HL-60/S4 treated with phorbol 12-myristate 13-acetate at 8.2 ng/mL for 4 days and 3 days (cell line): ENCODE results near the gene SLC6A5.

Source experiments
- in situ Hi-C: fragments of 300-500 bp; cut with MboI; formaldehyde crosslinking; loops from 2 replicates; pipeline ENCODE4 v1.15.0; 2022; ENCODE audit warnings: low sequenced_read_pairs

Gene SLC6A5

DNA sequence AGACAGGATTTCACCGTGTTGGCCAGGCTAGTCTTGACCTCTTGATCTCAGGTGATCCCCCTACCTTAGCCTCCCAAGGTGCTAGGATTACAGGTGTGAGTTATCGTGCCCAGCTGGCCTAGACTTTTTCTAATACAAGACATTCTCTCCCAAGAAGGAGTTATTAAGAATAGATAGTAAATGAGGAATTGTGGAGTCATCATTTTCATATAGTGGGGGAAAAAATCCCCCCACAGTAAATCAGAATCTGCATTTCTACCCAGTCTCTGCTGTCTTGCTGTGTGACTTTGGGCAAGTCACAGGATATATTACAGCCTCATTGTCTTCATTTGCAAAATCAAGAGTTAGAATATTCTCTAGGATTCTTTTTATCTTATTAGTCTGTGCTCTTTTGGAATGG is 21.6 kb downstream of the SLC6A5 start:
- in situ Hi-C loops = no loop called here

DNA sequence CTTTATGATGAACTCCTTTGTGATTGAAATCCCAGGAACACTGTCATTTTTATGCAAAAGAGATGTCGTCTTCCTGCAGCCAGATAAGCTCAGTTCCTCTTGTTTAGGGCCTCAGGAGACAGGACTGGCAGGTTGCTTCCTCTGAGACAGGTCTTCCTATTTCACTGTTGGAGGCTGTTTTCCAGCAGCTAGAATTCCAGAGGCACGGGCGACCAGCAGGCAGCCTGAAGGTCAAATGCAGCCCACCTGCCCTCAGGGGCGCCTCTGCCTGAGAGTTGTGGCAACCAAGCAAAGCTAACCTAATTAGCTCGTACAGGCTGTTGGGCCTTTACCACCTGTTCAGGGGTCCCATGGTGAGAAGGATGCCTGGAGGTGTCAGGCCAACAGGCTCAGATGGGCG is 22.3 kb downstream of the SLC6A5 start:
- in situ Hi-C loops = no loop called here

DNA sequence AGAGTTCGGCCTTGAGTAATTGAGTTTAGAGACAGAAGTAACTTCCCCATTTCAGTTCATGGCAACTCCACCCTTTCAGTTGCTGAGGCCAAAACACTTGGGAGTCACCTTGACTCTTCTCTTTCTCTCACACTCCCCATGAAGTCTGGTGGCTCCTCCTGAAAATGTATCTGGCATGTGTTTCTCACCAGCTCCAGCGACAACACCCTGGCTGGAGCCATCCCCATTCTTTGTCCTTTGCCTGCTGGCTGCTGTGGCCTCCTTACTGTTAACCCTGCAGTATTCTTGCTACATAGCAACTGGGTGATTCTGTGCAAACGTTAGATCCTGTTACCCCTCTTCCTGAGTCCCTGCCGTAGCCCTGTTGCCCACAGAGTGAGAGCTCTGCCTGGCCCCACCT is 23.8 kb downstream of the SLC6A5 start:
- in situ Hi-C loops = no loop called here

DNA sequence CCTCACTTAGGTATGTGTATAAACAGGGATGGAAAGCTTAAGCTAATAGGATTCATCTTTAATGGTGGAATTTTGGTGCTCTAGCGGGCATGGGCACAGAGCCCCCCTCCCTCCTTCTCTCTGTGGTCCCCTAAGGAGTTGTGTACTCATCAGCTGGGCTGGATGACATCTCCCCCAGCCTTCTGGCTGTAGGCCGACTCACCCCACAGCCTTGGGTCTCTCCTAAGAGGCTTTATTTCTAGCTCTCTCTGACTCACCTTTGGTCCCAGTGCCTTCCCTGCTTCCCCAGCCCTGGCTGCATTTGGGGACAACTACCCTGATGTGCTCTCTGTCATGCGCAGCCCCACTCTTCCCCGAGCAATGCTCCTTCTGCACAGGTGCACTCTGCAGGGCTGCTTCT is 26.9 kb downstream of the SLC6A5 start:
- in situ Hi-C loops = no loop called here

- in situ Hi-C loops = no loop called here
Observed at GRCh38 chr11:20627026-20627425, 27.6 kb downstream of the SLC6A5 start.

GRCh38 chr11:20627701-20628100 is 28.3 kb downstream of the SLC6A5 start:
- in situ Hi-C loops = no loop called here

GRCh38 chr11:20631519-20632168 is 32.2 kb downstream of the SLC6A5 start:
- in situ Hi-C loops = no loop called here

- in situ Hi-C loops = no loop called here
Observed at GRCh38 chr11:20632169-20632532, 32.7 kb downstream of the SLC6A5 start.

DNA sequence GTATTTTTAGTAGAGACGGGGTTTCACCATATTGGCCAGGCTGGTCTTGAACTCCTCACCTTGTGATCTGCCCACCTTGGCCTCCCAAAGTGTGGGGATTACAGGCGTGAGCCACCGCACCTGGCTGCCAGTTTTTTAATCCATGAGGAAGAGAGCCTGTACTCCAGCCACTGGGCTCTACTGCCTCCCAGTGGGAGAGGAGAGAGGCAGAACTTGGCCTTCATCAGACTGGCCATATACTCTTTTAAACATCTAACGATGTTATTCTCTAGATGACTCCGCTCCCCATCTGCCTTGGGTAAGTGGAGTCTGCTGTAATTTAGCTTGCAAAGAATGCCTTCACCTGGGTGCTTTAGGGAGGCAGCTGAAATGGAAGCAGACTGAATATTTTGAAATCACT is 34.6 kb downstream of the SLC6A5 start:
- in situ Hi-C loops = no loop called here

GRCh38 chr11:20634781-20635180 is 35.4 kb downstream of the SLC6A5 start:
- in situ Hi-C loops = no loop called here

GRCh38 chr11:20638074-20638473 is 38.7 kb downstream of the SLC6A5 start:
- in situ Hi-C loops = no loop called here

DNA sequence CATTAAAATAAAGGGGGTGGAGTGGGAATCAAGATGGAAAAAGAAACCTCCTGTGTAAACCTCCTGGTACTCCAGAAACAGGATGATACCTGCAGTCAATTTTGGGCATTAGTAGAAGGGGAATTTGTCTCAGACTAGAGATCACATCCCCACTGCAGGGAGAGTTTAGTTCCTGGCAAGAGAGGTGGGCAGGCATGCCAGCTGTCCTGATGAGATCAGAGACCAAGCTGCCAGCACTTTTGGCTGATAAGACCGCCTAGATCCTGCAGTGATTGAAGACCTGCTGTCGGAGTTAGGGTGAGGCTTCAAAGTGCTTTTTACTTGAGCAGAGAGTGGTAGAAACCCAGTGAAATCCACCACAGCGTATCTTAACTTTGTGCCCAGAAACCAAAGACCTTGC is 40.3 kb downstream of the SLC6A5 start:
- in situ Hi-C loops = no loop called here

GRCh38 chr11:20640401-20640800 is 41.0 kb downstream of the SLC6A5 start:
- in situ Hi-C loops = no loop called here

GRCh38 chr11:20644360-20644759 is 45.0 kb downstream of the SLC6A5 start:
- in situ Hi-C loops = no loop called here

DNA sequence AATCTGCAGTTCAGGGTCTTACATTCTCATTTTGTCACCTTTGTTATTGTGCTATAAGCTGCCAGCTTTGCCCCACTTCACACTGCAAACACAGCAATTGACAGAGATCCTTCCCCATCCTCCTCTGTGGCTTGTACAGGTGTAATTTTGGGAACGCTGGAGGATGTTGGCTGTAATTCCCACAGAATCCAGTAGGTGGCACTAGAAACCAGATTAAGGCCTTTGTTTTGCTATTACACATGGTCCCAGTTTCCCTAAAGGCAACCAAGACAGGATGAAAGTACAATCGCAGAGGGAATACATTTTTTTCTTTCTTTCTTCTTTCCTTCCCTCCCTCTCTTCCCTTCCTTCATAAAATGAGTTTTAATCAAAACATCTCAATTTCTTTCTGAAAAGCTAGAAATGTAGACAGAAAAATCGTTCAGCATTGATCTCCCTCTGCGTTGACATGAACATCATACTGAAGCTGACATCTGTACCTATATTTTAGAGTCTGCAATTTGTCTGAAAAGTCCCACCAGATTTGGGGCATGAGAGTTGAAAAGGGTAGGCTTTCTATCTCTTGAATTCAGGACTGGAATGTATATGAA is 48.7 kb downstream of the SLC6A5 start:
- in situ Hi-C loops = no loop called here

DNA sequence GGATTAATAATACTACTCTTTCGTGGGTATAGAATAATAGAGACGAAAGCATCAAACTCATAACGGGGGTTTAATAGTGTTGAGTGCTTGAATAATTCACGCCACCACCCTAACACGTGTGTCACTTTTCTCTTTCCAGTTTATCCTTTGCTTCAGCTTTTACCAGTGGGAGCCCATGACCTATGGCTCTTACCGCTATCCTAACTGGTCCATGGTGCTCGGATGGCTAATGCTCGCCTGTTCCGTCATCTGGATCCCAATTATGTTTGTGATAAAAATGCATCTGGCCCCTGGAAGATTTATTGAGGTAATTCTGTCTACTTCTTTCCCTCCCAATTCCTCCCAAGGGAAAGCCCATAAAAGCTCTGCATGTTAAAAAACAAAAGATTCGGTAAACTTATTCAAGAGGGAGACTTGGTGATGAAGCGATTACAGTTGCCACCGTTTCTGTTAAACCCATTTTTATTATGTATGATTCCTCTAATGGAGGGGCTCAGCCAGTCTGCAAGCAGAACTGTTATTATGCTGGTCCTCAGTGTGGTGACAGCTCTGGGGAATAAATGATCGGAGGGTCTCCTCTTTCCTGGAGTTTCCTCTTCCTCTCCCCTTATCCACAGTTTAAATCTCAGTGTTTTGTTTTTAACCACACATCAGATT is 52.9 kb downstream of the SLC6A5 start:
- in situ Hi-C loops = no loop called here

GRCh38 chr11:20654038-20654437 is 54.6 kb downstream of the SLC6A5 start:
- in situ Hi-C loops = no loop called here

GRCh38 chr11:20656901-20657300 is 57.5 kb downstream of the SLC6A5 start:
- in situ Hi-C loops = no loop called here

DNA sequence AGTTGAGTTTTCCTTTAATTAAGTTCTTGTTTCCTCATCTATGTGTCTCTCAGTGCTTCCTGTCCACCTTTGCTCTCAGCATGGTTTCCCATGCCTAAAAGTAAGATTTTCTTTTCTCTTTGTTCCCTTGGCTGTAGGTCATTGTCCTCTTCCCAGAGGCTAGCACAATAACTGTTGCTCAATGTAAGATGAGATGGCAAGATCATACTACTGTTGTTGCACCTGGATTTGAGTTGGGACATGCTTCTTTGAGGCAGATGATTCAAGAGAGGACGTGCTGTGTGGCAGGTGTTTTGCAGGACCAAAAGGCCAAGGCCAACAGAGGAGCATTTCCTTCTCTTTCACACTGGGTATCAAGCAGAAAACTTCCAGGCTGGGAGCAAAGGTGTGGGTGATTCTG is 58.7 kb downstream of the SLC6A5 start:
- in situ Hi-C loops = no loop called here

- in situ Hi-C loops = no loop called here
Observed at GRCh38 chr11:20661445-20661844, 62.0 kb downstream of the SLC6A5 start.

- in situ Hi-C loops = no loop called here
Observed at GRCh38 chr11:20661850-20662249, 62.4 kb downstream of the SLC6A5 start.

DNA sequence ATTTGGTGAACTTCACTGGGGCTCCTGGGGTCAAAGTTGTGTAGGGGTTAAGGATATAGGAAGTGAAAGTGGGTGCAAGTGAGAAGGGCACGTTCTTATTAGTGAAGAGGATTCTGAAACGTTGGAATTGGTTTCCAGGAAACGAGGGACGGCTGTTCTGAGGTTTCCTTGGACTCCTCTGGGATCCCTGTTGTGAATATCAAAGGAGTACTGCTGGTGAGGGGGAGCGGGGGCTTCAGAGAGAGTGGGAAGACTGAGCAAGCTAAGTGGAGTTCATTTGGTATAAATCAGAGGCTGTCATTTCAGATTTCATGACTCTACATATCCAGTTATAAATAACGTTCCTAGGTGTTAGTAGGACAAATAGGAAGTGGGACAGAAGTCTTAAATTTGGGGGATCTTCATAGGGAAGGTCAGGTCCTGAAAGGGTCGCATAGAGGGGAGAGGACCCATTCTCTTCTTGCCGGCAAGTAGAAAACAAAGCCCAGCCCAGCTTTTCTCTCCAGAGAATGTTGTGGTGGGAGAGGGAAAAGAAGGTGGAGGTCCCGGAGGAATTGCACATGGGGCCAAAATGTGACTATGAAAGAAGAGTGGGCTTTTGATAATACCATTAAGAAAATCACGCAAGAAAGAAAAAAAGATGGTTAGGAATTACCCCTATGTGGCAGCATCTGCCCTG is 68.9 kb downstream of the SLC6A5 start:
- in situ Hi-C loops = no loop called here
